Ovary (tissue), 3 donors: ENCODE results near the gene KCNK4.

Experiments used
- CTCF ChIP-seq, 3 donors: fragments of 450-650 bp in 2 of 3; fragments of 200-600 bp in 1 of 3; IDR thresholded peaks; one replicate each; pipeline versions ENCODE4 v1.5.1 to v1.8.0; 2016 to 2022; ENCODE audit warnings: antibody characterized with exemption in 3 of 3, mild to moderate bottlenecking in 1 of 3
- EP300 ChIP-seq: sonication (generic); formaldehyde crosslinking; IDR thresholded peaks from one replicate; pipeline ENCODE4 v1.6.1; 2017; ENCODE audit warnings: antibody characterized with exemption
- POLR2A ChIP-seq: fragments of 450-650 bp; IDR thresholded peaks from one replicate; pipeline ENCODE4 v1.6.1; 2017; ENCODE audit warnings: antibody characterized with exemption, mild to moderate bottlenecking, moderate library complexity
- donor health status: DM: no; HTN: no; CAD: no.

GRCh38 chr11:64334764-64335735, 43.9 kb downstream of the KCNK4 start:
- TF ChIP-seq CTCF (IDR thresholded peaks at IDR 0.05) (no peak), POLR2A (no peak), EP300 (no peak)
